Measurements from ENCODE around the gene RTKN.

- TF ChIP-seq CTCF (IDR thresholded peaks at IDR 0.05 in 4 of 5, conservative IDR thresholded peaks at IDR 0.05 in 1 of 5) (no peak), POLR2A (IDR thresholded peaks at IDR 0.05) (no peak)
Measured at GRCh38 chr2:74383254-74383653, 58.5 kb downstream of the RTKN start.
